CD4-positive, alpha-beta memory T cell (primary cell): ENCODE measurements around the gene SND1. TPM values are rescaled to one million over a fixed set of nuclear protein-coding genes. Genes with fewer than 3 reads are reported as not detected.

Experiments used
- CTCF ChIA-PET: fragments of 350-600 bp; sonication (Branson Sonifier 250); formaldehyde crosslinking; loops from one replicate; lab custom pipeline; 2021; ENCODE audit warnings: inconsistent platforms; ENCODE audit not compliant: partially characterized antibody; lab: Charles Lee
- POLR2A ChIA-PET: fragments of 350-600 bp; sonication (Branson Sonifier 250); formaldehyde crosslinking; loops from one replicate; lab custom pipeline; 2021; ENCODE audit not compliant: partially characterized antibody; lab: Charles Lee
- DNase-seq, 5 donors: peaks; one replicate each; pipeline versions ENCODE4 v3.0.0 to v3.0.0-alpha.2; 2020 to 2022; ENCODE audit warnings: mixed read lengths in 1 of 5
- H3K27ac ChIP-seq: one replicate; pipeline ENCODE4 v1.7.0; 2013; ENCODE audit warnings: low read depth, low read length
- H3K27me3 ChIP-seq: 2 replicates; pipeline ENCODE4 v1.7.0; 2013; ENCODE audit warnings: mild to moderate bottlenecking, low read length, moderate library complexity; ENCODE audit not compliant: insufficient read depth
- H3K36me3 ChIP-seq: 2 replicates; pipeline ENCODE4 v1.7.0; 2013; ENCODE audit warnings: mild to moderate bottlenecking, low read length, moderate library complexity; ENCODE audit not compliant: insufficient read depth
- H3K4me1 ChIP-seq: 2 replicates; pipeline ENCODE4 v1.7.0; 2013; ENCODE audit warnings: mild to moderate bottlenecking, low read length, moderate library complexity; ENCODE audit not compliant: insufficient read depth
- H3K4me3 ChIP-seq, 2 donors: one replicate each; pipeline ENCODE4 v1.7.0; 2013; ENCODE audit warnings: low read length in 2 of 2, mild to moderate bottlenecking in 1 of 2
- H3K9me3 ChIP-seq, 2 donors: one replicate each; pipeline ENCODE4 v1.7.0; 2013; ENCODE audit warnings: low read length in 2 of 2, control low read depth in 1 of 2; ENCODE audit not compliant: control insufficient read depth in 1 of 2
- H3K27ac Mint-ChIP-seq, 7 donors: one replicate each; pipeline ENCODE4 v1.8.0; 2020 to 2021; ENCODE audit warnings: mixed read lengths in 7 of 7, mild to moderate bottlenecking in 6 of 7, inconsistent platforms in 3 of 7, moderate library complexity in 3 of 7
- H3K27me3 Mint-ChIP-seq, 2 donors: one replicate each; pipeline ENCODE4 v1.8.0; 2020 to 2021; ENCODE audit warnings: mixed read lengths in 2 of 2
- H3K36me3 Mint-ChIP-seq, 2 donors: one replicate each; pipeline ENCODE4 v1.8.0; 2020 to 2021; ENCODE audit warnings: mixed read lengths in 2 of 2, inconsistent platforms in 1 of 2, mild to moderate bottlenecking in 1 of 2
- H3K4me1 Mint-ChIP-seq, 4 donors: one replicate each; pipeline ENCODE4 v1.8.0; 2020 to 2021; ENCODE audit warnings: mixed read lengths in 4 of 4, mild to moderate bottlenecking in 1 of 4
- H3K4me3 Mint-ChIP-seq, 8 donors: one replicate each; pipeline ENCODE4 v1.8.0; 2020 to 2021; ENCODE audit warnings: mixed read lengths in 8 of 8, mild to moderate bottlenecking in 7 of 8, moderate library complexity in 6 of 8, inconsistent platforms in 3 of 8
- H3K9me3 Mint-ChIP-seq, 8 donors: one replicate each; pipeline ENCODE4 v1.8.0; 2020 to 2021; ENCODE audit warnings: mixed read lengths in 8 of 8, mild to moderate bottlenecking in 5 of 8, inconsistent platforms in 3 of 8, moderate library complexity in 1 of 8
- intact Hi-C: fragments of 100-400 bp; cut with micrococcal nuclease; formaldehyde crosslinking; loops from one replicate; pipeline ENCODE4 v1.15.1; 2023
- polyA plus RNA-seq, 2 donors: library from polyadenylated mRNA; unstranded; fragments of 300-500 nt; fragmentation: Illumina TruSeq; gene quantifications; one replicate each; pipeline ENCODE4 v1.2.3, GENCODE V29; 2021
- total RNA-seq, 2 experiments: library from RNA; stranded (reverse); gene quantifications; one replicate each; pipeline ENCODE4 v1.2.3, GENCODE V29; 2021

Gene SND1
- total and polyA plus RNA-seq, 4 experiments from 2014 or later, result 119 to 223 (median 171) TPM

GRCh38 chr7:127916735-127917134 lies 264.7 kb downstream of the SND1 start:
- no peaks in the 10 kb centered on the region for H3K9me3 Mint-ChIP-seq
- no peaks in the 10 kb centered on the region for H3K27me3 Mint-ChIP-seq
- no peak for DNase-seq
- intact Hi-C loops, result no loop called here
- H3K4me1 Mint-ChIP-seq, result peaks cover 0 to 5% (median 2%) of the 10 kb centered on the region in 4 donors
- Histone ChIP-seq H3K4me1 (no peaks in the 10 kb centered on the region), H3K9me3 (no peaks in the 10 kb centered on the region), H3K27me3 (no peaks in the 10 kb centered on the region), H3K27ac (no peak overlapping the region), H3K36me3 (no peaks in the 10 kb centered on the region), H3K4me3 (no peak overlapping the region)
- ChIA-PET CTCF (no interaction called here), POLR2A (no interaction called here)
- no peak overlapping the region for H3K4me3 Mint-ChIP-seq
- H3K36me3 Mint-ChIP-seq, result peaks cover 2 to 4% of the 10 kb centered on the region in 2 donors
- no peak overlapping the region for H3K27ac Mint-ChIP-seq

- no peaks in the 10 kb centered on the region for H3K4me1 ChIP-seq
- no peak overlapping the region for H3K27ac Mint-ChIP-seq
- no peaks in the 10 kb centered on the region for H3K9me3 Mint-ChIP-seq
- ChIA-PET CTCF (interaction anchor here (0.7 kb wide), 1 partner anchor 137 kb away, joined by 3 read pairs; no protein-coding TSS in a partner anchor), POLR2A (no interaction called here)
- no peaks in the 10 kb centered on the region for H3K36me3 ChIP-seq
- no peaks in the 10 kb centered on the region for H3K27me3 ChIP-seq
- peaks cover 2 to 3% of the 10 kb centered on the region in 2 donors for H3K36me3 Mint-ChIP-seq
- H3K4me3 Mint-ChIP-seq, result no peak overlapping the region
- H3K4me1 Mint-ChIP-seq, result peaks cover 0 to 5% (median 2%) of the 10 kb centered on the region in 4 donors
- intact Hi-C loops, result no loop called here
- no peaks in the 10 kb centered on the region for H3K9me3 ChIP-seq
- DNase-seq, result no peak
- H3K27me3 Mint-ChIP-seq, result no peaks in the 10 kb centered on the region
- no peak overlapping the region for H3K4me3 ChIP-seq
- H3K27ac ChIP-seq, result no peak overlapping the region
Observed at GRCh38 chr7:127918130-127918529, 266.1 kb downstream of the SND1 start.

GRCh38 chr7:127920787-127921438 lies 268.9 kb downstream of the SND1 start:
- Histone ChIP-seq H3K4me1 (no peaks in the 10 kb centered on the region), H3K9me3 (no peaks in the 10 kb centered on the region), H3K4me3 (no peak overlapping the region), H3K27me3 (no peaks in the 10 kb centered on the region), H3K36me3 (no peaks in the 10 kb centered on the region), H3K27ac (no peak overlapping the region)
- Mint-ChIP-seq H3K9me3 (no peaks in the 10 kb centered on the region), H3K4me1 (peaks cover 9 to 10% (median 9%) of the 10 kb centered on the region in 4 donors), H3K4me3 (no peak overlapping the region), H3K27ac (no peak overlapping the region), H3K36me3 (peaks cover 0 to 3% of the 10 kb centered on the region in 2 donors), H3K27me3 (no peaks in the 10 kb centered on the region)
- intact Hi-C loops, result no loop called here
- POLR2A ChIA-PET, result no interaction called here
- no peak for DNase-seq
- CTCF ChIA-PET, result interaction anchor here (0.7 kb wide), 1 partner anchor 141 kb away, joined by 4 read pairs; no protein-coding TSS in a partner anchor

GRCh38 chr7:127922656-127923055 lies 270.7 kb downstream of the SND1 start:
- Histone ChIP-seq H3K9me3 (no peaks in the 10 kb centered on the region), H3K4me3 (no peak overlapping the region), H3K27ac (no peak overlapping the region), H3K27me3 (no peaks in the 10 kb centered on the region), H3K4me1 (no peaks in the 10 kb centered on the region), H3K36me3 (no peaks in the 10 kb centered on the region)
- CTCF ChIA-PET, result no interaction called here
- no peaks in the 10 kb centered on the region for H3K27me3 Mint-ChIP-seq
- POLR2A ChIA-PET, result no interaction called here
- intact Hi-C loops, result no loop called here
- H3K27ac Mint-ChIP-seq, result no peak overlapping the region
- no peak for DNase-seq
- H3K4me1 Mint-ChIP-seq, result peaks cover 9 to 19% (median 13%) of the 10 kb centered on the region in 4 donors
- H3K4me3 Mint-ChIP-seq, result no peak overlapping the region
- peaks cover 6 to 11% of the 10 kb centered on the region in 2 donors for H3K36me3 Mint-ChIP-seq
- no peaks in the 10 kb centered on the region for H3K9me3 Mint-ChIP-seq

- intact Hi-C loops, result no loop called here
- H3K36me3 ChIP-seq, result peaks cover 4% of the 10 kb centered on the region
- H3K4me1 Mint-ChIP-seq, result peaks cover 8 to 19% (median 15%) of the 10 kb centered on the region in 4 donors
Observed at GRCh38 chr7:127924874-127925273, 272.9 kb downstream of the SND1 start.

GRCh38 chr7:127927348-127927696 lies 275.3 kb downstream of the SND1 start:
- H3K27me3 Mint-ChIP-seq, result no peaks in the 10 kb centered on the region
- DNase-seq, result no peak
- H3K4me3 Mint-ChIP-seq, result no peak overlapping the region
- H3K4me1 ChIP-seq, result no peaks in the 10 kb centered on the region
- no peaks in the 10 kb centered on the region for H3K9me3 ChIP-seq
- peaks cover 17% of the 10 kb centered on the region for H3K36me3 ChIP-seq
- intact Hi-C loops, result no loop called here
- H3K36me3 Mint-ChIP-seq, result peaks cover 37 to 43% of the 10 kb centered on the region in 2 donors
- no peaks in the 10 kb centered on the region for H3K27me3 ChIP-seq
- no peaks in the 10 kb centered on the region for H3K9me3 Mint-ChIP-seq
- no peak overlapping the region for H3K4me3 ChIP-seq
- H3K27ac Mint-ChIP-seq, result no peak overlapping the region
- ChIA-PET CTCF (no interaction called here), POLR2A (no interaction called here)
- peaks cover 10 to 16% (median 14%) of the 10 kb centered on the region in 4 donors for H3K4me1 Mint-ChIP-seq
- H3K27ac ChIP-seq, result no peak overlapping the region

More at GRCh38 chr7:127924874-127925273, 272.9 kb downstream of the SND1 start:
- CTCF ChIA-PET, result no interaction called here
- peaks cover 19 to 26% of the 10 kb centered on the region in 2 donors for H3K36me3 Mint-ChIP-seq
- no peak overlapping the region for H3K27ac ChIP-seq
- no peak overlapping the region for H3K4me3 ChIP-seq
- H3K9me3 Mint-ChIP-seq, result no peaks in the 10 kb centered on the region
- H3K27me3 ChIP-seq, result no peaks in the 10 kb centered on the region
- DNase-seq, result no peak
- H3K27me3 Mint-ChIP-seq, result no peaks in the 10 kb centered on the region
- POLR2A ChIA-PET, result no interaction called here
- H3K27ac Mint-ChIP-seq, result no peak overlapping the region
- no peaks in the 10 kb centered on the region for H3K4me1 ChIP-seq
- H3K4me3 Mint-ChIP-seq, result no peak overlapping the region
- no peaks in the 10 kb centered on the region for H3K9me3 ChIP-seq

GRCh38 chr7:127928222-127928621 lies 276.2 kb downstream of the SND1 start:
- Histone ChIP-seq H3K27ac (no peak overlapping the region), H3K9me3 (no peaks in the 10 kb centered on the region), H3K4me1 (no peaks in the 10 kb centered on the region), H3K36me3 (peaks cover 17% of the 10 kb centered on the region), H3K4me3 (no peak overlapping the region), H3K27me3 (no peaks in the 10 kb centered on the region)
- H3K27ac Mint-ChIP-seq, result no peak overlapping the region
- no peaks in the 10 kb centered on the region for H3K9me3 Mint-ChIP-seq
- intact Hi-C loops, result no loop called here
- H3K27me3 Mint-ChIP-seq, result no peaks in the 10 kb centered on the region
- DNase-seq, result no peak
- H3K4me1 Mint-ChIP-seq, result peaks cover 9 to 15% (median 14%) of the 10 kb centered on the region in 4 donors
- ChIA-PET POLR2A (no interaction called here), CTCF (no interaction called here)
- peaks cover 46 to 49% of the 10 kb centered on the region in 2 donors for H3K36me3 Mint-ChIP-seq
- no peak overlapping the region for H3K4me3 Mint-ChIP-seq
